Measurements from ENCODE around the gene RER1.

RER1 gene

GRCh38 chr1:2449636-2450454 is 58.2 kb downstream of the RER1 start:
- no peak for DNase-seq

DNA sequence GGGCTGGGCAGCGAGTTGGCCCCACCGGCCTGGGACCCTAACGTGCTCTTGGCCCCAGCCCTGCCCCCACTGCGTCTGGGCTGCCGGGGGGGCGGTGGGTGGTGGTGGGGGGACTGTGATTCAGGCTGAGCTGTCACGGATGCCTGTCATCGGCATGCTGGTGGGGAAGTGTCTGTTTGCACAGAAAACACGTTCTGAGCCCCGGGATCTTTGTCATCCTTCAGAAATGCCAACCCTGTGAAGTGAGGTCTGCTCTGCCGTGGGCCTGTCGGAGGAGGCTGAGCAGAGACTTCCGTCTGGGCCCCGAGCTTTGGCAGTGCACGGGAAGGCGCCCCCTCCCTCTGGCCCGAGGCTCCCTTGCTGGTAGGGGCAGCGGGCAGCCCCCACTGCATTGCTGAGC is 60.1 kb downstream of the RER1 start:
- DNase-seq = no peak

- no peak for DNase-seq
These were observed 60.7 kb downstream of the RER1 start for GRCh38 chr1:2452201-2452931.

DNA sequence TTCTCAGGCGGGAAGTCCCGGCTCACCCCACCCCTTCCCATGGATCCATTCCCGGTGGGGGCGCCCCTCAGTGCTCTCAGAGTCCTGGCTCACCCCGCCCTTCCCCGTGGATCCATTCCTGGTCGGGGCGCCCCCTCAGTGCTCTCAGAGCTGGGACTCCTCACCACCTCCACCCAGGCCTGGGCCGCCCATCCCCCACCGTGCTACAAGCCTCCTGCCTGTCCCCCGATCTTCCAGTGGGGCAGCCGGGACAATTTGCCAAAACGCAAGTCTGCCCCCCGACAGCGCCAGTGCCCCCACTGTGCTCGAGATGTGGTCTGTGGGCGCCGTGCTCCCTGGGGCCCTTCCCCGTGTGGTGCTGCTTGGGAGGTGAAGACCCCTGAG is 61.3 kb downstream of the RER1 start:
- DNase-seq = no peak

DNA sequence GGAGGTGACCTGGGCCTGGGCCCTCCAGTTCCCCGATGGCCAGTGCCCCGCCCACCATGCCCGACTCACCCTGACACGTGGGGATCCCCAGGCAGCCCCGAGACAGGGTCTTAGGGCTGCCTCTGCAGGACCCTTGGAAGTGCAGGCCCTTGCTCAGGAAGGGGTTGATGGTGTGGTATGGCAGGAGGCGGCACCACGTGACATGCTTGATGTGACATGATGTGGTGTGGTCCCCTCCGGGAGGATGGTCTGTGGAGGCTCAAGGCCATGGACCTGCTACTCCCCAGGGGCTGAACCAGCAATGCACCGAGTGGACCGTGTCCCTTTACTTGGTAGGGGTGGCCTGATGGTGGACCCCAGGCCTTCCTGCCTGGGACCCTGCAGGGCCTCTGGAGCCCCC is 62.6 kb downstream of the RER1 start:
- DNase-seq = no peak

All from GDM1 (cell line).